ENCODE data around the gene TMEM132E.

TMEM132E gene

GRCh38 chr17:34582185-34582900 lies 3.0 kb downstream of the TMEM132E start:
- H3K27ac ChIP-seq (ENCODE audit: extremely low read depth, low read depth, low read length), result peak overlapping the region; percentile 80; the same call in 1 of the 2 replicates
- H3K9me3 ChIP-seq (ENCODE audit: control insufficient read depth, insufficient read depth, low read depth, low read length), result no peaks in the 10 kb centered on the region
- H3K36me3 ChIP-seq (ENCODE audit: control insufficient read depth in 2 of 2, insufficient read depth in 1 of 2, low read length in 2 of 2), result no peaks in the 10 kb centered on the region
- POLR2A ChIA-PET, result interaction anchor here (0.8 to 1.3 kb wide), 2 partner anchors 20 to 32 kb away, joined by 3 to 5 read pairs; no protein-coding TSS in a partner anchor
- TF ChIP-seq ZNF843 (tag by site-specific recombination; IDR thresholded peaks at IDR 0.05) (no peak), TRIM28 (IDR thresholded peaks at IDR 0.05; ENCODE audit: borderline replicate concordance, low read length) (no peak), ZNF776 (tag by site-specific recombination; IDR thresholded peaks at IDR 0.05; ENCODE audit: borderline replicate concordance) (no peak), ZNF2 (tag by site-specific recombination; IDR thresholded peaks at IDR 0.05) (no peak), EGR2 (tag by site-specific recombination; IDR thresholded peaks at IDR 0.05; ENCODE audit: low read depth) (no peak), PATZ1 (tag by site-specific recombination; IDR thresholded peaks at IDR 0.05) (0 out of 2 replicates have a peak, but pooled peaks have one; percentile 9), TSHZ1 (tag by site-specific recombination; IDR thresholded peaks at IDR 0.05; ENCODE audit: borderline replicate concordance) (no peak), REPIN1 (tag by site-specific recombination; IDR thresholded peaks at IDR 0.05; ENCODE audit: low read depth) (no peak), GLIS2 (tag by site-specific recombination; IDR thresholded peaks at IDR 0.05) (peak; percentile 41; the same call in 1 of the 2 replicates), ZNF830 (tag by site-specific recombination; IDR thresholded peaks at IDR 0.05; ENCODE audit: low read depth) (no peak), ZNF362 (tag by site-specific recombination; IDR thresholded peaks at IDR 0.05) (no peak), ZNF214 (tag by site-specific recombination; IDR thresholded peaks at IDR 0.05; ENCODE audit: borderline replicate concordance) (no peak), ZNF335 (tag by site-specific recombination; conservative IDR thresholded peaks at IDR 0.05) (peak; percentile 79), ZSCAN30 (tag by site-specific recombination; IDR thresholded peaks at IDR 0.05) (no peak), GLIS1 (tag by site-specific recombination; IDR thresholded peaks at IDR 0.05) (peak; percentile 94), ZNF423 (tag by site-specific recombination; IDR thresholded peaks at IDR 0.05) (0 out of 2 replicates have a peak, but pooled peaks have one; percentile 14), ATF2 (tag by site-specific recombination; IDR thresholded peaks at IDR 0.05; ENCODE audit: low read depth) (no peak), CTCF (tag by site-specific recombination; IDR thresholded peaks at IDR 0.05) (peak; percentile 80), ZIC2 (tag by site-specific recombination; IDR thresholded peaks at IDR 0.05) (peak; percentile 91), WT1 (tag by site-specific recombination; IDR thresholded peaks at IDR 0.05) (no peak), ZNF600 (tag by site-specific recombination; IDR thresholded peaks at IDR 0.05) (0 out of 2 replicates have a peak, but pooled peaks have one; percentile 15), ZSCAN18 (tag by site-specific recombination; IDR thresholded peaks at IDR 0.05) (no peak), ZBTB8A (tag by site-specific recombination; IDR thresholded peaks at IDR 0.05) (peak; percentile 90), ZNF76 (tag by site-specific recombination; IDR thresholded peaks at IDR 0.05; ENCODE audit: borderline replicate concordance, low read depth) (no peak)
- CTCF ChIA-PET, result interaction anchor here (0.5 to 3.3 kb wide), 6 partner anchors 24 to 1181 kb away, joined by 3 to 19 read pairs (median 4); no protein-coding TSS in a partner anchor
- H3K4me3 ChIP-seq (ENCODE audit: low read depth, low read length), result peak overlapping the region; percentile 57
- H3K4me1 ChIP-seq (ENCODE audit: control insufficient read depth, insufficient read depth, low read length), result peaks cover 18% of the 10 kb centered on the region

Measured in HEK293 (cell line).